Measurements from ENCODE around the gene SNN.

Gene SNN

GRCh38 chr16:11668623-11669379, 546 bp downstream of the SNN start:
- no peak for DNase-seq

GRCh38 chr16:11669380-11670146, 1.3 kb downstream of the SNN start:
- DNase-seq = no peak

GRCh38 chr16:11670171-11671131, 2.2 kb downstream of the SNN start:
- DNase-seq = no peak

GRCh38 chr16:11671271-11671670, 3.0 kb downstream of the SNN start:
- no peak for DNase-seq

GRCh38 chr16:11671676-11672075, 3.4 kb downstream of the SNN start:
- DNase-seq = no peak

GRCh38 chr16:11672206-11673090, 4.2 kb downstream of the SNN start:
- no peak for DNase-seq

GRCh38 chr16:11673091-11674000, 5.1 kb downstream of the SNN start:
- DNase-seq = no peak

GRCh38 chr16:11674001-11674817, 6.0 kb downstream of the SNN start:
- DNase-seq = no peak

- no peak for DNase-seq
Observed at GRCh38 chr16:11674818-11675560, 6.7 kb downstream of the SNN start.

- DNase-seq = no peak
Observed at GRCh38 chr16:11675561-11676511, 7.6 kb downstream of the SNN start.

- DNase-seq = no peak
Observed at GRCh38 chr16:11676799-11677198, 8.5 kb downstream of the SNN start.

GRCh38 chr16:11677451-11677951, 9.2 kb downstream of the SNN start:
- no peak for DNase-seq

GRCh38 chr16:11677959-11678881, 10.0 kb downstream of the SNN start:
- no peak for DNase-seq

- DNase-seq = no peak
Observed at GRCh38 chr16:11679250-11679649, 11.0 kb downstream of the SNN start.

- no peak for DNase-seq
Observed at GRCh38 chr16:11679941-11680911, 12.0 kb downstream of the SNN start.

- DNase-seq = no peak
Observed at GRCh38 chr16:11681556-11681955, 13.3 kb downstream of the SNN start.
